ENCODE measurements around the gene CFAP299.

Gene CFAP299

GRCh38 chr4:80529026-80529425 lies 193.5 kb downstream of the CFAP299 start:
- no peak for DNase-seq

- no peak for DNase-seq
These were observed 197.3 kb downstream of the CFAP299 start for GRCh38 chr4:80532674-80533333.

- DNase-seq, result no peak
These were observed 200.0 kb downstream of the CFAP299 start for GRCh38 chr4:80535551-80535950.

GRCh38 chr4:80538276-80538926 lies 202.9 kb downstream of the CFAP299 start:
- no peak for DNase-seq

- DNase-seq, result no peak
These were observed 203.7 kb downstream of the CFAP299 start for GRCh38 chr4:80539190-80539589.

GRCh38 chr4:80540349-80540748 lies 204.8 kb downstream of the CFAP299 start:
- DNase-seq, result no peak

- peak in 1 of 5 donors; percentile 42 for DNase-seq
These were observed 205.4 kb downstream of the CFAP299 start for GRCh38 chr4:80540785-80541469.

- DNase-seq, result no peak
These were observed 207.2 kb downstream of the CFAP299 start for GRCh38 chr4:80542747-80543146.

GRCh38 chr4:80560337-80560736 lies 224.8 kb downstream of the CFAP299 start:
- DNase-seq, result no peak

- no peak for DNase-seq
These were observed 230.8 kb downstream of the CFAP299 start for GRCh38 chr4:80566203-80566872.

GRCh38 chr4:80568891-80569290 lies 233.4 kb downstream of the CFAP299 start:
- DNase-seq, result no peak

- no peak for DNase-seq
These were observed 241.3 kb downstream of the CFAP299 start for GRCh38 chr4:80576796-80577195.

GRCh38 chr4:80578001-80578400 lies 242.5 kb downstream of the CFAP299 start:
- no peak for DNase-seq

- no peak for DNase-seq
These were observed 250.0 kb downstream of the CFAP299 start for GRCh38 chr4:80585542-80585941.

- DNase-seq, result no peak
These were observed 251.2 kb downstream of the CFAP299 start for GRCh38 chr4:80586716-80587115.

GRCh38 chr4:80587871-80588385 lies 252.4 kb downstream of the CFAP299 start:
- no peak for DNase-seq

- no peak for DNase-seq
These were observed 257.4 kb downstream of the CFAP299 start for GRCh38 chr4:80592950-80593349.

GRCh38 chr4:80594701-80595100 lies 259.2 kb downstream of the CFAP299 start:
- DNase-seq, result no peak

- DNase-seq, result no peak
These were observed 272.9 kb downstream of the CFAP299 start for GRCh38 chr4:80608281-80608980.

GRCh38 chr4:80610199-80610598 lies 274.7 kb downstream of the CFAP299 start:
- DNase-seq, result no peak

GRCh38 chr4:80610845-80611677 lies 275.5 kb downstream of the CFAP299 start:
- DNase-seq, result no peak

GRCh38 chr4:80611678-80611979 lies 276.1 kb downstream of the CFAP299 start:
- DNase-seq, result no peak

Data from T-helper 1 cell (primary cell).